NOMO-1 (cell line): Measurements from ENCODE around the gene SH2D4B.

ENCODE experiments used
- DNase-seq, 2 experiments: peaks; one replicate each; lab custom pipeline; 2025; ENCODE audit not compliant: unreplicated experiment in 2 of 2; lab: John Stamatoyannopoulos, UW

SH2D4B gene

GRCh38 chr10:80674809-80675208 is 137.1 kb downstream of the SH2D4B start:
- no peak for DNase-seq

GRCh38 chr10:80681142-80681541 is 143.4 kb downstream of the SH2D4B start:
- no peak for DNase-seq

- peak in 1 of 2 experiments; percentile 59 for DNase-seq
These were observed 146.6 kb downstream of the SH2D4B start for GRCh38 chr10:80684259-80684658.

GRCh38 chr10:80685355-80685754 is 147.7 kb downstream of the SH2D4B start:
- no peak for DNase-seq

DNA sequence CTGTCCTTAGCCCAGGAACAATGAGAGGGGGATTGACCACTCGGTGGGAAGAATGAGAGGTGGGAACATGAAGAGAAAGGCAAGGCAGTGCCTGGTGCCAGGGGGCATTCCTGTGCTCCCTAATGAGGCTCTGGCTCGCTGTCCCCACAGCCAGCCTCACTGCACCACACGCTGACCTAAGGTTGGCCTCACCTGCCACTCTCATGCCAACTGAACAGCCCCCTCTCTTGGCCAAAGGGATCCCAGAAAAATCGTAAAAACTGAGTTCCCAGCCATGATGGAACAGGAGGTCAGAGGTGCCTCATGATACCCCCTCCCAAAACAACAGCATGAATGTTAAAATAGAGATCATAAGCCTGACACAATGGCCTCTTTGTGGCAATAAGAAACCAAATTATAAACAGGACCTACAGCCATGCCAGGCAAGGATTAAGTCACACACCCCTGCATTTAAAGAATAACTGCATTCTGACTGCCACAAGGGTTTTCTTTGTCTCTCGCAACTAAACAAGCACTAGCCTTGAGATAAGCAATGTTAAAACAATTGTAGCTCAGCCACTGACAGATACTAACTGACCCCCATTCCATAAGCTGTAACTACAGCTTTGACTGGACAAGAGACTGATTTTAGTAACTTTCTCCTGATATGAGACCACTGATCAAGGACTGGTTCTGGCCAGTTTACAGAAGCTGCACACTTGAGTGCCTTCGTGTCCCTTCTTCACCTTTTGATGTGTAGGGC is 149.2 kb downstream of the SH2D4B start:
- DNase-seq: no peak

DNA sequence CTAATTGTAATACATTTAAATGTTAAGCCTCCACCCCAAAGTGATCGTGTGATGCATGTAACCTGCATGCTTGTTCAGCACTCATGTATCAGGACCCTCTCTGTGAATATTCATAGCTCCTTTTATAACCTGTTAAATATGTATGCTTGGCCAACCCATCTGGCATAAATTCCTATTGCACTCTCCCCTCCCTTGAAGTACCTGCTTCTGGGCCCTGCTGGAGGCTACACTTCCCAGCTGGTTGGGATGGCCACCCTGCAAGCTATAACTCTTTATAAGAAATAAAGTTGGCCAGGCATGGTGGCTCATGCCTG is 149.7 kb downstream of the SH2D4B start:
- no peak for DNase-seq

GRCh38 chr10:80690434-80690833 is 152.7 kb downstream of the SH2D4B start:
- DNase-seq: no peak

DNA sequence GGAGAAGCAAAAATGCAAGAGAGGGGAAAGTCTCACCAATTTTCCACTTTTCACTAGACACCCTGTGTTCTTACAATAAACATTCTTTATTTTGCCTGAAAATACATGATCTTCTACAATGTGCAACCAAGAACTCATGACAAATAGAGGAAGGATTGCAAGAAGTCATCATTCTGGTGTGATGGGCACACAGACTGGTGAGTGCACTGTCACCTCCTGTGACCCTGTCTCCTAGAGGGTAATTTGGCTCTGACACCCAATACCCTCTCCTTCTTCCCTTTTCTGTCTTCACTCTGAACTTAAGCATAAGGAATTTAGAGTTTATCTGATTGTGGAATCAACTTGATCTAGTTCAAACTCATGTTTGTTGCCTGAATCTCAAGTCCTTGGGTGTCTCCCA is 153.7 kb downstream of the SH2D4B start:
- DNase-seq: no peak

- DNase-seq: no peak
These were observed 155.9 kb downstream of the SH2D4B start for GRCh38 chr10:80693565-80693964.

DNA sequence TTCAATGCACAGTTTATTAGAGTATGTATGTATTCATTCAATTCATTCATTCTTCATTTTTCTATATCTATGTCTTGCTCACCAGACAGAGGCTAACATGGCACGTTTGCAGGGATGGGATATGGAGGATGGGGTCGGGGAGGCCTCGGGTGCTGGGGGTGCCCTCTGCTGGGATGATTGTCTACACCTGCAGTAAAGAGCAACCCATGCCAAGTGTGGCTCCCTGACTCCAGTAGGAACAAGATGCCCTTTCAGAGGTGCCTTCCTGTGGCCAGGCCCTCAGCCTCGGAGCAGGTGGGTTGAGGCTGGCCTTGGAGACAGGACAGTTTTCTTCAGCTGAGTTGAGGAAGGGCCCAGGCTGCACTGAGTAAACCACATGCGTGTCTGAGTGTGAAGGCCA is 157.2 kb downstream of the SH2D4B start:
- no peak for DNase-seq
